GM23338 (cell line): ENCODE results near the gene AGFG1. TPM values are rescaled to one million over a fixed set of nuclear protein-coding genes. Genes with fewer than 3 reads are reported as not detected.

Experiments
- ATAC-seq: fragments of 200-7000 bp; cut with Tn5 transposase; 3 replicates; pipeline ENCODE4 v1.9.1; 2020
- DNase-seq: peaks from one replicate; pipeline ENCODE4 v3.0.0-alpha.2; 2015; ENCODE audit warnings: low spot score
- H2AFZ ChIP-seq: fragments of 200-600 bp; sonication (generic); 2 replicates; pipeline ENCODE4 v1.8.0; 2016; ENCODE audit warnings: antibody characterized with exemption, mild to moderate bottlenecking, moderate library complexity
- H3F3A ChIP-seq: fragments of 200-600 bp; sonication (generic); replicated peaks from 2 replicates; pipeline ENCODE4 v1.8.0; 2017; ENCODE audit warnings: antibody characterized with exemption, mixed run types, low read depth
- H3K27ac ChIP-seq: fragments of 200-600 bp; sonication (generic); 2 replicates; pipeline ENCODE4 v1.6.1; 2016; ENCODE audit warnings: low read depth
- H3K27me3 ChIP-seq: fragments of 200-600 bp; sonication (generic); 2 replicates; pipeline ENCODE4 v1.8.0; 2016; ENCODE audit warnings: mild to moderate bottlenecking, mixed run types, moderate library complexity; ENCODE audit not compliant: insufficient read depth
- H3K36me3 ChIP-seq: fragments of 200-600 bp; sonication (generic); 2 replicates; pipeline ENCODE4 v1.8.0; 2016; ENCODE audit warnings: mild to moderate bottlenecking; ENCODE audit not compliant: insufficient read depth
- H3K4me1 ChIP-seq: fragments of 200-600 bp; sonication (generic); 2 replicates; pipeline ENCODE4 v1.8.0; 2016; ENCODE audit warnings: mild to moderate bottlenecking, moderate library complexity; ENCODE audit not compliant: insufficient read depth
- H3K4me2 ChIP-seq: fragments of 200-600 bp; sonication (generic); 2 replicates; pipeline ENCODE4 v1.7.1; 2017; ENCODE audit warnings: mixed run types
- H3K4me3 ChIP-seq: fragments of 200-600 bp; sonication (generic); 2 replicates; pipeline ENCODE4 v1.6.1; 2016; ENCODE audit warnings: mixed run types
- H3K79me2 ChIP-seq: fragments of 200-600 bp; sonication (generic); replicated peaks from 2 replicates; pipeline ENCODE4 v1.8.0; 2017; ENCODE audit warnings: mild to moderate bottlenecking; ENCODE audit not compliant: insufficient read depth
- H3K9me2 ChIP-seq: fragments of 200-600 bp; sonication (generic); 2 replicates; pipeline ENCODE4 v1.8.0; 2017; ENCODE audit not compliant: insufficient read depth
- H4K20me1 ChIP-seq: fragments of 200-600 bp; sonication (generic); replicated peaks from 2 replicates; pipeline ENCODE4 v1.8.0; 2017; ENCODE audit warnings: mild to moderate bottlenecking; ENCODE audit not compliant: insufficient read depth
- H3K27ac Mint-ChIP-seq: 2 replicates; pipeline ENCODE4 v1.8.0; 2020; ENCODE audit warnings: inconsistent platforms, mild to moderate bottlenecking, moderate library complexity, mixed read lengths
- H3K27me3 Mint-ChIP-seq: 3 replicates; pipeline ENCODE4 v1.8.0; 2022; ENCODE audit warnings: low read depth, mild to moderate bottlenecking, moderate library complexity, mixed read lengths, inconsistent platforms; ENCODE audit not compliant: insufficient read depth, poor library complexity
- H3K36me3 Mint-ChIP-seq: 3 replicates; pipeline ENCODE4 v1.8.0; 2021; ENCODE audit warnings: low read depth, mild to moderate bottlenecking, inconsistent platforms, moderate library complexity, mixed read lengths
- H3K4me1 Mint-ChIP-seq: 3 replicates; pipeline ENCODE4 v1.8.0; 2020; ENCODE audit warnings: mild to moderate bottlenecking, inconsistent platforms, mixed read lengths
- H3K4me3 Mint-ChIP-seq: 3 replicates; pipeline ENCODE4 v1.8.0; 2021; ENCODE audit warnings: moderate library complexity, mild to moderate bottlenecking, inconsistent platforms, mixed read lengths
- H3K9me3 Mint-ChIP-seq: 3 replicates; pipeline ENCODE4 v1.8.0; 2020; ENCODE audit warnings: moderate library complexity, mild to moderate bottlenecking, inconsistent platforms, mixed read lengths
- CREB1 ChIP-seq: fragments of 250-450 bp; sonication (Bioruptor Pico); IDR thresholded peaks from 2 replicates; pipeline ENCODE4 v1.5.0; 2020; ENCODE audit warnings: low read depth, mild to moderate bottlenecking, moderate library complexity
- CTCF ChIP-seq, 2 experiments: fragments of 200-600 bp in 1 of 2; sonication (generic) in 1 of 2; conservative IDR thresholded peaks; 2 replicates each; pipeline versions ENCODE4 v1.5.1 to v1.6.1; 2016 to 2017; ENCODE audit warnings: antibody characterized with exemption in 2 of 2, low read depth in 2 of 2, mild to moderate bottlenecking in 2 of 2, moderate library complexity in 1 of 2
- EZH2 ChIP-seq: fragments of 200-600 bp; sonication (generic); IDR thresholded peaks from one replicate; pipeline ENCODE4 v1.8.0; 2017; ENCODE audit warnings: antibody characterized with exemption, mild to moderate bottlenecking, low read depth; ENCODE audit not compliant: unreplicated experiment
- EZH2phosphoT487 ChIP-seq: fragments of 200-600 bp; sonication (generic); IDR thresholded peaks from one replicate; pipeline ENCODE4 v1.8.1; 2018; ENCODE audit warnings: antibody characterized with exemption; ENCODE audit not compliant: unreplicated experiment
- JUNB ChIP-seq: IDR thresholded peaks from one replicate; pipeline ENCODE4 v1.6.1; 2016; ENCODE audit warnings: antibody characterized with exemption; ENCODE audit not compliant: unreplicated experiment
- NANOG ChIP-seq: IDR thresholded peaks from 2 replicates; pipeline ENCODE4 v1.6.1; 2016; ENCODE audit warnings: antibody characterized with exemption, borderline replicate concordance
- POLR2AphosphoS5 ChIP-seq: IDR thresholded peaks from 2 replicates; pipeline ENCODE4 v1.6.1; 2016; ENCODE audit warnings: antibody characterized with exemption, low read depth
- REST ChIP-seq: IDR thresholded peaks from one replicate; pipeline ENCODE4 v1.6.1; 2018; ENCODE audit warnings: antibody characterized with exemption; ENCODE audit not compliant: unreplicated experiment
- ZNF114 ChIP-seq: fragments of 250-450 bp; sonication (Bioruptor Pico); IDR thresholded peaks from 2 replicates; pipeline ENCODE4 v1.5.0; 2020; ENCODE audit warnings: mild to moderate bottlenecking, moderate library complexity
- ZNF462 ChIP-seq: fragments of 250-450 bp; sonication (Bioruptor Pico); IDR thresholded peaks from 2 replicates; pipeline ENCODE4 v1.5.0; 2020; ENCODE audit warnings: mild to moderate bottlenecking, moderate library complexity
- polyA plus RNA-seq: library from polyadenylated mRNA; unstranded; fragments of >200 nt; fragmentation: Nextera tagmentation; extraction: Ambion mirVana; gene quantifications from 2 replicates; pipeline ENCODE4 v1.2.1, GENCODE V29; 2016
- total RNA-seq: library from RNA; depleted of rRNA; stranded (reverse); fragments of >200 nt; shearing (Covaris generic); gene quantifications from 2 replicates; pipeline ENCODE4 v1.2.3, GENCODE V29; 2014

The AGFG1 gene
- total and polyA plus RNA-seq, 2 experiments from 2014 or later = 14.5 to 113 TPM

- TF ChIP-seq EZH2phosphoT487 = no peak
These were observed 8.6 kb downstream of the AGFG1 start (continued) for GRCh38 chr2:227480528-227480927.

DNA sequence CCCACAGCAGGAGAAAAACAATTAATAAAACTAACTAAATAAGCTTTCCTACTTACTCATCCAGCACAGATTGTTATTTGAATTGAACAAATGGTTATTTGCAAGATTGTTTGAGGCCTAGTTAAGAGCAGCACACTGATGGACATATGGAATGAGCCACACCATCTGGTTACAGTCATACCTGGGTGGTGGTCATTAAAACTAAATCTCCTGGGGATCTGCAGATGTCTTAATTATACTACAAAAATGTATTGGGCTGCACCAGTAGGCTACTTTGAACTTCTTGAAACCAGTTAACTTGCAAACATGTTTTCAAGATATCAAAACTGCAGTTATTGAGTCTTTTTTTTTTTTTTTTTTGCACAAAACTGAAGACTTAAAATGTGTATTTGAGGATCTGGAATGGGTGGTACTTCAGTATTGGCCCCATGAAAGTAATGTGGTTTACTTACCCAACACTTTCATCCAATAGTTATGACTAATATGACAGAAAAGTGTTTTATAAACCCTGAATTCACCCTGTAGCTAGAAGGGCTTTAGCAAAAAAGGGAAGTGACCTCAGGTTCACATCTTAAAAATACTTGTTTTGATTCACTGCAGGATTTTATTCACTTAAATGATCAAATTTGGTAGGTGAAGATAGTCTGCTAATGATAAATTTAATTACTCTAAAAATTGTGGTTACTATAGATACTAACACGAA, 10.8 kb downstream of the AGFG1 start:
- Histone ChIP-seq H3K27ac (no peak overlapping the region), H4K20me1 (peaks cover 68% of the 10 kb centered on the region), H3F3A (no peaks in the 10 kb centered on the region), H3K36me3 (no peaks in the 10 kb centered on the region), H3K4me1 (no peaks in the 10 kb centered on the region), H3K79me2 (peaks cover 100% of the 10 kb centered on the region), H2AFZ (no peak overlapping the region), H3K27me3 (no peaks in the 10 kb centered on the region), H3K4me2 (no peak overlapping the region), H3K4me3 (no peak overlapping the region), H3K9me2 (no peaks in the 10 kb centered on the region)
- Mint-ChIP-seq H3K9me3 (peaks cover 10% of the 10 kb centered on the region; the same call in 2 of the 3 replicates), H3K27me3 (no peaks in the 10 kb centered on the region), H3K4me1 (peaks cover 11% of the 10 kb centered on the region), H3K4me3 (no peak overlapping the region), H3K36me3 (peaks cover 12% of the 10 kb centered on the region; the same call in 2 of the 3 replicates), H3K27ac (no peak overlapping the region)
- ATAC-seq = no peak
- no peak for DNase-seq
- TF ChIP-seq EZH2 (no peak), CREB1 (no peak), POLR2AphosphoS5 (no peak), EZH2phosphoT487 (no peak), NANOG (no peak), ZNF114 (no peak), JUNB (no peak), ZNF462 (CRISPR knock-in tag) (no peak), REST (no peak), CTCF (conservative IDR thresholded peaks at IDR 0.05; ENCODE audit: low read depth in 2 of 2) (no peak)
